Right ventricle myocardium superior (tissue), 1 donor: ENCODE data around the gene SMYD3. TPM values are rescaled to one million over a fixed set of nuclear protein-coding genes. Genes with fewer than 3 reads are reported as not detected.

Experiments
- ATAC-seq: fragments of 200-7000 bp; cut with Tn5 transposase; one replicate; pipeline ENCODE4 v1.9.1; 2020; ENCODE audit warnings: mild to moderate bottlenecking; ENCODE audit not compliant: poor library complexity
- DNase-seq: peaks from one replicate; pipeline ENCODE4 v3.0.0-alpha.2; 2020
- intact Hi-C: fragments of 100-400 bp; cut with DNase I; formaldehyde crosslinking; loops from one replicate; pipeline ENCODE4 v1.11.2; 2022
- total RNA-seq: library from RNA; stranded (reverse); fragmentation: NEBNext Ultra II Directional; extraction: Animal tissue kit (Norgen Biotek cat#: 25700); gene quantifications from one replicate; pipeline ENCODE4 v1.2.1, GENCODE V29; 2021
- donor health status: DM: no; HTN: yes; CAD: no; lungs with severe emphysema.

Gene SMYD3
- total RNA-seq, 1 donor from 2014 or later, result 9.4 TPM

- ATAC-seq, result peak; percentile 28
- intact Hi-C loops, result no loop called here
- no peak for DNase-seq
These were observed 631.4 kb downstream of the SMYD3 start for GRCh38 chr1:245875581-245876261.

- ATAC-seq, result peak; percentile 92
- intact Hi-C loops, result no loop called here
- peak; percentile 84 for DNase-seq
These were observed 632.0 kb downstream of the SMYD3 start for GRCh38 chr1:245874942-245875580.

DNA sequence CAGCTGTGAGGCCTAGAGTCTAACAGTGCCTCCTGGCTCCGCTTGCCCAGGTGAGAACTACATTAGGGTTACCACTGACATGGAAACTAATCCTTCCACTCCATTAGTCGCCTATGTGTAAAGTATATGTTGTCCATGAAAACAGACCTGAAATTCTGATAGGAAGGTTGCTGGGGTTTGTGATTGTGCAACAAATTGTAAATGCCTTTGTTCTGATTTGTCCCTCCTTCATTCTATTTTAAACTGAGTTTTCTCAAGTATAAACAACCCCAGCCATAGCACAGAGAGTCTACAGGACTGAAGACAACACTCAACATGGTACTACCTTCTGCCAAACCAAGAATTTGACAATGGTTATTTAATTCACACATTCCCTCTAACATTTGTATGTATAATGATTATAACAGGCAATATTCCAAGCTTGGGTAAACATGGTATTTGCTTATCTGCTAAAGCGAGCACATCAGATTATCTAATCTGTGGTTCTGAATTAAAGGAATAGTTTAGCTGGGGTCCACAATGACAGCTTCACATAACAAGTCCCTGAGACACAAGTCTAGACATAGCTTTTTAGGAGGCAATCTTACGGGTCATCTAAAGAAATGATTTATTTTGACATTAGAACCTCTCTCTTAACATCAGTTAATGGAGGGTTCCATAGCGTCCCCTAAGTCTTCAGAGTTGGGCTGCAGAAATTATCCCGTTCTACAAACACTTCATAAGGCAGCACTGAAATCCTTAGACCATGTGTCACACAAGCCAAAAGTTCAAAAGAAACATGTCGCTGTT, 633.0 kb downstream of the SMYD3 start:
- DNase-seq (no peak), ATAC-seq (no peak)
- intact Hi-C loops, result no loop called here

GRCh38 chr1:245873068-245873467, 634.0 kb downstream of the SMYD3 start:
- intact Hi-C loops, result no loop called here
- no peak for DNase-seq
- ATAC-seq, result no peak

DNA sequence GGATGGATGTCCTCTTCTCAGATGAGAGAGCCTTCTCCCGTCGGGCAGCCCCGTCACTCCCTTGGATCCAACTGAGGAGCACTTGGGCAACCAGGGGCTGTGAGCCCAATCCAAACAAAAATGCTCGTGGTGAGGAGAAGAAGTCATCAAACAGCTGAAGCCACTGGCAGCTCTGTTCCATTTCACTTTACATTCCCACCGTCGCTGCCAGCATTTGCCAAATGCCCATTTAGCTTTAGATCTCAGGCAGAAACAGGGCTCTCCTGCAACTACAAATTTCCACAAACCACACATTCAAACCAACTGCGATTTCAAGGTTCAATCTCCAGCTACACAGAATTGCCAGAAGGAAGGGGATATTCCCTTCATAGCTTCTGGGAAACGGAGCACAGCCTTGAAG, 634.6 kb downstream of the SMYD3 start:
- no peak for DNase-seq
- no peak for ATAC-seq
- intact Hi-C loops, result no loop called here

- intact Hi-C loops, result no loop called here
- ATAC-seq (no peak), DNase-seq (no peak)
These were observed 635.2 kb downstream of the SMYD3 start for GRCh38 chr1:245871915-245872314.

DNA sequence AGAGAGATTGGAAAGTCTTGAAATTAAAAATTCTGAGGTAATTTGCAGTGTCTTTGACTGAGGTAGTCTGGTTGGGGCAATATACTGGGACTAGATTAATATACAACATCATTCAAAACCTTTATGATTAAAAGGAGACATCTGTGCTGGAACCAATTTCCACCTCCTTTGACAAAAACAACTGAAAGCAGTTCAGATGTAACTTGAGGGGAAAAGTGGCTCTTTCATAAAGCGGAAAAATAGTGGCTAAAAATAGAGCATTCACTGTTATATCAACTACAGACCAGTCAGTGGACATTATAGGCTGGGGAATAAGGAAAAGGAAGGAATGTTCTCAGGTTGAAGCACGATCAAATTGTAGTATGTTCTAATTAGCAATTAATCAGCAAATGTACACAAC, 635.9 kb downstream of the SMYD3 start:
- intact Hi-C loops, result no loop called here
- ATAC-seq (no peak), DNase-seq (no peak)

GRCh38 chr1:245870698-245871097, 636.4 kb downstream of the SMYD3 start:
- intact Hi-C loops, result no loop called here
- ATAC-seq, result no peak

GRCh38 chr1:245869847-245870246, 637.2 kb downstream of the SMYD3 start:
- intact Hi-C loops, result no loop called here
- DNase-seq (no peak), ATAC-seq (no peak)

More at GRCh38 chr1:245870698-245871097, 636.4 kb downstream of the SMYD3 start:
- DNase-seq, result no peak

DNA sequence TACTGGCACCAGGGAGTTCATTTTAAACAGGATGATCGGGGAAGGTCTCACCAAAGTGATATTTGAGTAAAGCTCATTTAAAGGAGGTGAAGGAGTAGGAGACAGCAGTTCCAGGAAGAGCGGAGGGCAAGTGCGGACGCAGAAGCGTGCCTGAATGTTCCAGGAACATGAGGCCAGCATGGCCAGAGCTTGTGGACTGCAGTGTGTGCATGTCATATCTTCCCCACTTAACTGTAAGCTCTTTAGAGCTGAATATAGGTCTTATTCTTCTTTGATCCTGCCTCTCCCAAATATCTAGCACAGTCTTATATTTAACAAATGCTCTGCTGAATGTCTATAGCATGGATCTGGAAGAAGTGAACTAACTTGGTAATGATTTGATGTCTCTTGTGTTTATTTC, 639.3 kb downstream of the SMYD3 start:
- ATAC-seq (peak; percentile 67), DNase-seq (no peak)
- intact Hi-C loops, result no loop called here

GRCh38 chr1:245864872-245865271, 642.2 kb downstream of the SMYD3 start:
- DNase-seq, result no peak
- no peak for ATAC-seq
- intact Hi-C loops, result no loop called here

DNA sequence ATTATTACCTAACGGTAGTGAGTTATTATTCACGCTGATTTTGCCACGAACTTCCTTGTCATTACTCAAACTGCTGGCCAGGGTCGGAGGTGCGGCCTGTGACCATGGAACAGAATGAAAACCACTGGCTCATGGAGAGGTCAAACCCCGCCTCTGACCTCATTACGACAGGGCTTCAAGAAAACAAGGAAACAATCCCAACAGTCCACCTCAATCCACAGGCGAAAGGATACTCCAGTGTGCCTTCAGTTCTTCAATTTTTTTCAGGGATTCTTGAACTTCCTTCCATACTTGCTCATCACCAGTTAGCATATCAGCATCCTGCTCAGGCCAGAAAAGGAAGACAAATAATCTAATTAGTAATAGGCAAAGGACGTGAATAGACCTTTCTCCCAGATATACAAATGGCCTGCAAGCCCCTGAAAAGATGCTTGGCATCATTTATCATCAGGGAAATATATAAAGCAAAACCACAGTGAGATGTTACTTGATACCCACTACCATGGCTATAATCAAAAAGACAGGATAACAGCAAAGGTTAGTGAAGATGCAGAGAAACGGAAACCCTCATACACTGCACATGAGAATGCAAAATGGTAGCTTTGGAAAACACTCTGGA, 643.4 kb downstream of the SMYD3 start:
- intact Hi-C loops, result no loop called here

DNA sequence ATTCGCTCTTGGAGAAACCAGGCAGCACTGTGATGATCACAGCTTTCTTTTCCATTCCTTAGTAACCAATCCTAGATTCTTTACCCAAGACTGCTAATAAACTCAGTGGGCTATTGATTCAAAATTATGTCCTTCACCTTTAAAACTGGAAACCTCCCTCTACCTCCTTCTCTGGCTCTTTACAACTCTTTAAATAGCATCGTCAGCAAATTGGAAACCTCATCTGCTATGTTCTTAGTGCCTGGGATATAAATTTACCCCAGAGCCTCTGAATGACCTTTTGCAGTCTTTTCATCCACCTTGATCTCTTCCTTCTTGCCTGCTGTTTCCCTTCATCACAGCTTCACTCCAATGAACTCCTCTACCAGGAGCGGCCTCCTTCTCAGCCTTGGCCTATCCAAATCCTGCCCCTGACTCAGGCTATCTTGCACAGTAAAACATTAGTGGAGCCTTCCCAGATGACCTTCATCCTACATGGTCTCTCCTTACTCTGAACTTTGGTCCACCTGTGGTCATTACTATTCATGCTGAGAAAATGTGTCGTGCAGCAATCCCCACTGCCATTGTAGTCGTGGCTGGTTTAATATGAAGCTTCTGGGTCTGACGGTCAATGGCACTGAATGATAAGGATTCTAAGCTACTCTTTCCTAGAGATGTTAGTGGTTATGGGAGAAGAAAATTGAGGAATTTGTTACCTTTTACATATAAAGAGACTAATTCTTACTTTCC, 644.1 kb downstream of the SMYD3 start:
- DNase-seq (no peak), ATAC-seq (no peak)
- intact Hi-C loops, result no loop called here

More for the DNA sequence above, 643.4 kb downstream of the SMYD3 start:
- ATAC-seq (no peak), DNase-seq (no peak)

- ATAC-seq, result peak; percentile 36
- intact Hi-C loops, result no loop called here
- no peak for DNase-seq
These were observed 646.2 kb downstream of the SMYD3 start for GRCh38 chr1:245860657-245861544.

GRCh38 chr1:245859493-245860114, 647.5 kb downstream of the SMYD3 start:
- intact Hi-C loops, result no loop called here
- DNase-seq (no peak), ATAC-seq (no peak)

GRCh38 chr1:245858722-245859492, 648.2 kb downstream of the SMYD3 start:
- ATAC-seq (no peak), DNase-seq (no peak)
- intact Hi-C loops, result no loop called here
